OCI-LY1 (cell line): ENCODE data around the gene STK39.

Experiments
- H2AFZ ChIP-seq: fragments of 200-600 bp; sonication (generic), shearing (Covaris generic); 2 replicates; pipeline ENCODE4 v1.6.0; 2014; ENCODE audit warnings: antibody characterized with exemption, mild to moderate bottlenecking, low read length
- H3F3A ChIP-seq: fragments of 200-600 bp; sonication (generic), shearing (Covaris generic); 2 replicates; pipeline ENCODE4 v1.6.0; 2014; ENCODE audit warnings: mild to moderate bottlenecking, antibody characterized with exemption, low read length, moderate library complexity; ENCODE audit not compliant: insufficient read depth
- H3K27ac ChIP-seq: fragments of 200-600 bp; sonication (generic); 2 replicates; pipeline ENCODE4 v1.5.1; 2014; ENCODE audit warnings: low read length, mixed run types, mild to moderate bottlenecking, low read depth; ENCODE audit not compliant: poor library complexity, severe bottlenecking
- H3K27me3 ChIP-seq: fragments of 200-600 bp; sonication (generic); 2 replicates; pipeline ENCODE4 v1.6.0; 2014; ENCODE audit warnings: antibody characterized with exemption, mild to moderate bottlenecking, low read length, moderate library complexity; ENCODE audit not compliant: insufficient read depth
- H3K36me3 ChIP-seq: fragments of 200-600 bp; sonication (generic); 2 replicates; pipeline ENCODE4 v1.6.1; 2014; ENCODE audit warnings: mild to moderate bottlenecking, antibody characterized with exemption, low read length, moderate library complexity, mixed read lengths; ENCODE audit not compliant: insufficient read depth
- H3K4me1 ChIP-seq: fragments of 200-600 bp; sonication (generic); 2 replicates; pipeline ENCODE4 v1.5.1; 2014; ENCODE audit warnings: mild to moderate bottlenecking, low read length, moderate library complexity; ENCODE audit not compliant: insufficient read depth, severe bottlenecking
- H3K4me2 ChIP-seq: fragments of 200-600 bp; sonication (generic), shearing (Covaris generic); 2 replicates; pipeline ENCODE4 v1.6.1; 2014; ENCODE audit warnings: low read length
- H3K4me3 ChIP-seq: fragments of 200-600 bp; sonication (generic); 2 replicates; pipeline ENCODE4 v1.5.1; 2014; ENCODE audit warnings: low read length, low read depth, mild to moderate bottlenecking, mixed read lengths; ENCODE audit not compliant: poor library complexity, severe bottlenecking
- H3K79me2 ChIP-seq: fragments of 200-600 bp; shearing (Covaris generic); 2 replicates; pipeline ENCODE4 v1.6.1; 2016; ENCODE audit warnings: mixed run types, low read length, mixed read lengths; ENCODE audit not compliant: insufficient read depth
- H3K9ac ChIP-seq: fragments of 200-600 bp; sonication (generic), shearing (Covaris generic); 2 replicates; pipeline ENCODE4 v1.6.1; 2014; ENCODE audit warnings: mild to moderate bottlenecking, low read length, mixed read lengths
- H3K9me2 ChIP-seq: fragments of 200-600 bp; sonication (generic), shearing (Covaris generic); 2 replicates; pipeline ENCODE4 v1.6.1; 2014; ENCODE audit warnings: low read depth, mild to moderate bottlenecking, low read length, mixed read lengths
- H3K9me3 ChIP-seq: fragments of 200-600 bp; shearing (Covaris generic); 2 replicates; pipeline ENCODE4 v1.6.1; 2014; ENCODE audit warnings: low read length, mixed read lengths
- H4K20me1 ChIP-seq: fragments of 200-600 bp; sonication (generic), shearing (Covaris generic); 2 replicates; pipeline ENCODE4 v1.6.0; 2016; ENCODE audit warnings: mild to moderate bottlenecking, low read length; ENCODE audit not compliant: insufficient read depth
- EZH2 ChIP-seq: fragments of 200-600 bp; sonication (generic), shearing (Covaris generic); IDR thresholded peaks from 2 replicates; pipeline ENCODE4 v1.8.0; 2017; ENCODE audit warnings: borderline replicate concordance, mixed run types, mild to moderate bottlenecking, antibody characterized with exemption, low read length, moderate library complexity, mixed read lengths
- TF ChIP-seq, protein P1 (sequence below): fragments of 200-600 bp; sonication (generic), shearing (Covaris generic); IDR thresholded peaks from 2 replicates; pipeline ENCODE4 v1.5.1; 2017; ENCODE audit warnings: mild to moderate bottlenecking, antibody characterized with exemption, low read length, moderate library complexity, mixed read lengths

The STK39 gene

GRCh38 chr2:168138374-168138773 is 109.0 kb downstream of the STK39 start:
- no peaks in the 10 kb centered on the region for H3K9me2 ChIP-seq
- H4K20me1 ChIP-seq, result no peaks in the 10 kb centered on the region
- TF ChIP-seq EZH2, result no peak
- TF ChIP-seq, protein P1, sequence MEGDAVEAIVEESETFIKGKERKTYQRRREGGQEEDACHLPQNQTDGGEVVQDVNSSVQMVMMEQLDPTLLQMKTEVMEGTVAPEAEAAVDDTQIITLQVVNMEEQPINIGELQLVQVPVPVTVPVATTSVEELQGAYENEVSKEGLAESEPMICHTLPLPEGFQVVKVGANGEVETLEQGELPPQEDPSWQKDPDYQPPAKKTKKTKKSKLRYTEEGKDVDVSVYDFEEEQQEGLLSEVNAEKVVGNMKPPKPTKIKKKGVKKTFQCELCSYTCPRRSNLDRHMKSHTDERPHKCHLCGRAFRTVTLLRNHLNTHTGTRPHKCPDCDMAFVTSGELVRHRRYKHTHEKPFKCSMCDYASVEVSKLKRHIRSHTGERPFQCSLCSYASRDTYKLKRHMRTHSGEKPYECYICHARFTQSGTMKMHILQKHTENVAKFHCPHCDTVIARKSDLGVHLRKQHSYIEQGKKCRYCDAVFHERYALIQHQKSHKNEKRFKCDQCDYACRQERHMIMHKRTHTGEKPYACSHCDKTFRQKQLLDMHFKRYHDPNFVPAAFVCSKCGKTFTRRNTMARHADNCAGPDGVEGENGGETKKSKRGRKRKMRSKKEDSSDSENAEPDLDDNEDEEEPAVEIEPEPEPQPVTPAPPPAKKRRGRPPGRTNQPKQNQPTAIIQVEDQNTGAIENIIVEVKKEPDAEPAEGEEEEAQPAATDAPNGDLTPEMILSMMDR, result no peak
- H3K27ac ChIP-seq, result peak overlapping the region; percentile 77
- peaks cover 25% of the 10 kb centered on the region for H3K4me1 ChIP-seq
- H3K27me3 ChIP-seq, result no peaks in the 10 kb centered on the region
- H3F3A ChIP-seq, result no peaks in the 10 kb centered on the region
- H3K79me2 ChIP-seq, result no peaks in the 10 kb centered on the region
- H3K4me3 ChIP-seq, result no peak overlapping the region
- no peaks in the 10 kb centered on the region for H3K9me3 ChIP-seq
- peaks cover 23% of the 10 kb centered on the region; the same call in 1 of the 2 replicates for H3K36me3 ChIP-seq
- H2AFZ ChIP-seq, result no peak overlapping the region
- H3K4me2 ChIP-seq, result no peak overlapping the region; the same call in 1 of the 2 replicates
- no peak overlapping the region for H3K9ac ChIP-seq

DNA sequence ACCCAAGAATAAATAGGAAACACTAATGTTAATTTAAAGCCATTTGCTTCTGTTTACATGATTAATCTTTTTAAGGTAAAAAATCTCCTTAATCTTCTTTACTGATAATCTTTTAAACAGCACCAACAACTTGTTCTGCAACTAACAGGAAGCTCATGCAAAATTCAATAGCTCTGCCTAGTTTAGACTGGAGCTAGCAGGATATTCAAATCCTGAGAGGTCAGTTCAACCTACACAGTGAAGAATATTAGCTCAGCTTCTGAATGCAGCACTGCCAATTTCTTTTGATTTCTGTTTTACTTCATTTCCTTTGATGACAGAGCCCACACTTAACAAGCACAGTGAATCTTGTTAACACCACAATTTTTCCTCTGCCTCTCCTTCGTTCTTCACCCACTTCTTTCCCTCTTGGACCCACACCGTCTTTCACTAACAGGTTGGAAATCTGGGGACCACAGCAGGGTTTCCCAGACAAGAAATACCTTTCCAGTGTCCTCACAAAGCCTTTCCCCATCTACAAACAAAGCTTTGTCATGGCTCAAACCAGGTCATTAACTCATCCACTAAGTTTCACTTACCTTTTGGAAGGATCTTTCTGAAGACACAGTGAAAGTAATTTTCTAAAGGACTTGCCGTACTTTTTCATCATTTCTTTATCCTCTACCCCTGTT is 109.8 kb downstream of the STK39 start:
- Histone ChIP-seq H3K27me3 (no peaks in the 10 kb centered on the region), H3F3A (no peaks in the 10 kb centered on the region), H2AFZ (no peak overlapping the region), H3K36me3 (peaks cover 23% of the 10 kb centered on the region; the same call in 1 of the 2 replicates), H3K4me3 (no peak overlapping the region), H3K9me3 (no peaks in the 10 kb centered on the region), H3K4me2 (peak overlapping the region; percentile 15; the same call in 1 of the 2 replicates), H3K4me1 (peaks cover 25% of the 10 kb centered on the region), H4K20me1 (no peaks in the 10 kb centered on the region), H3K9me2 (no peaks in the 10 kb centered on the region), H3K27ac (peak overlapping the region; percentile 77), H3K79me2 (no peaks in the 10 kb centered on the region), H3K9ac (peak overlapping the region; percentile 17; the same call in 1 of the 2 replicates)
- TF ChIP-seq, protein P1, result no peak
- TF ChIP-seq EZH2, result no peak

GRCh38 chr2:168136392-168136977 is 110.9 kb downstream of the STK39 start:
- no peak overlapping the region for H3K9ac ChIP-seq
- H3K27ac ChIP-seq, result peak overlapping the region; percentile 77
- no peaks in the 10 kb centered on the region for H3K79me2 ChIP-seq
- no peaks in the 10 kb centered on the region for H3K9me3 ChIP-seq
- H3F3A ChIP-seq, result no peaks in the 10 kb centered on the region
- no peak overlapping the region for H2AFZ ChIP-seq
- TF ChIP-seq EZH2, result no peak
- TF ChIP-seq, protein P1, result peak; percentile 58
- no peaks in the 10 kb centered on the region for H4K20me1 ChIP-seq
- no peak overlapping the region for H3K4me3 ChIP-seq
- H3K27me3 ChIP-seq, result no peaks in the 10 kb centered on the region
- no peak overlapping the region for H3K4me2 ChIP-seq
- no peaks in the 10 kb centered on the region for H3K9me2 ChIP-seq
- H3K4me1 ChIP-seq, result peaks cover 25% of the 10 kb centered on the region
- peaks cover 31% of the 10 kb centered on the region; the same call in 1 of the 2 replicates for H3K36me3 ChIP-seq
